GM12892 (cell line): ENCODE measurements around the gene SRC.

ENCODE experiments used
- DNase-seq: peaks from one replicate; pipeline ENCODE4 v3.0.0; 2011; ENCODE audit not compliant: insufficient read length
- FAIRE-seq: peaks from 2 replicates; lab custom pipeline; 2011; peaks lifted over from hg19 to GRCh38; lab: Jason Lieb, UNC
- POLR2A ChIP-seq: IDR thresholded peaks from 2 replicates; pipeline ENCODE4 v1.6.1; 2011; ENCODE audit warnings: low read depth, low read length, control low read depth
- POLR2AphosphoS5 ChIP-seq: IDR thresholded peaks from 2 replicates; pipeline ENCODE4 v1.6.1; 2011; ENCODE audit warnings: low read depth, low read length, control low read depth
- TAF1 ChIP-seq: IDR thresholded peaks from 2 replicates; pipeline ENCODE4 v1.6.1; 2011; ENCODE audit warnings: low read depth, mild to moderate bottlenecking, control low read depth, low read length, borderline replicate concordance

The SRC gene

DNA sequence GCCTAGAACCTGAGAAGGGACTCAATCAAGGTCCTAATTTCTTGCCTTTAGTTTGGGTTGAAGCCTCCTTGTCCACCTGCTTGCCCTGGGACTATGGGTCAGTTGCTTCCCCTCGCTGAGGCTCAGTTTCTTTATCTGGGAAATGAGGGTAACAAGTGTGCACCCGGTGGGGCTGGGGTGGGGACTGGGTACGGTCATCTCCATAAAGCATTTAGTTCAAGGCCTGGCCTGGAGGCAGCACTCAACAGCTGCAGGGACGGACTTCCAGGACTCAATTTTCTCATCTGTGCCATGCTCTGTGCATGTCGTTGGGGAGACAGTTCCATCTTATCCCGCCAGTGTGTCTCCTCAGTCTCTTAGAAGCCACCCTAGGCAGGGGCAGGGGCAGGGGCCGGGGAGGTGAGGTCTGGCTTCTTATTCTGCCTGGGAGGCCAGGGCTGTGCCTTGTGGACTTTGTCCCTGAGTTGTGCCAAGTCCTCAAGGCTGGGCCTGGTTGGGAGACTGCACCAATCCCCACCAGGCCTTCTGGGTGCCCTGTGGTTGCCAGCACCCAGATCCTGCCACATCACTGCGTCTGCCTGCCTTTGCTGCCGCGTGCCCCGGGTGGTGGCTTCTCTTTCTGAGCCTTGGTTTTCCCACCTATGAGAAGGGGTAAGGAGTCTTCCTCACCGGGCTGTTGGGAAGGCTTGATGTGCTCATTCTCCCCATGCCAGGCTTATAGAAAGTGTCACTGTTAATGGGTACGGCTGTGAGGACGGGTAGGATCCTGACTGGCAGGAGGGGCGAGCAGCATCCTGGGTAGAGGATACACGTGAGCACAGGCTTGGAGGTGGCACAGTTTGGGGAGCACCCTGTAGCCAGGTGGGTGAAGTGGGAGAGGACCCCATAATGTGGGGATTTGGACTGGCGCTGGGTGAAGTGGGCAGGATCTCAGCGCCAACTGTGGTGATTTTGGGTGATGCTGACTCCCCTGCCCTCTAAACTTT lies 8.6 kb downstream of the SRC start:
- no peak for FAIRE-seq
- no peak for DNase-seq
- TF ChIP-seq POLR2AphosphoS5 (no peak), POLR2A (no peak; the same call in 1 of the 2 replicates)

DNA sequence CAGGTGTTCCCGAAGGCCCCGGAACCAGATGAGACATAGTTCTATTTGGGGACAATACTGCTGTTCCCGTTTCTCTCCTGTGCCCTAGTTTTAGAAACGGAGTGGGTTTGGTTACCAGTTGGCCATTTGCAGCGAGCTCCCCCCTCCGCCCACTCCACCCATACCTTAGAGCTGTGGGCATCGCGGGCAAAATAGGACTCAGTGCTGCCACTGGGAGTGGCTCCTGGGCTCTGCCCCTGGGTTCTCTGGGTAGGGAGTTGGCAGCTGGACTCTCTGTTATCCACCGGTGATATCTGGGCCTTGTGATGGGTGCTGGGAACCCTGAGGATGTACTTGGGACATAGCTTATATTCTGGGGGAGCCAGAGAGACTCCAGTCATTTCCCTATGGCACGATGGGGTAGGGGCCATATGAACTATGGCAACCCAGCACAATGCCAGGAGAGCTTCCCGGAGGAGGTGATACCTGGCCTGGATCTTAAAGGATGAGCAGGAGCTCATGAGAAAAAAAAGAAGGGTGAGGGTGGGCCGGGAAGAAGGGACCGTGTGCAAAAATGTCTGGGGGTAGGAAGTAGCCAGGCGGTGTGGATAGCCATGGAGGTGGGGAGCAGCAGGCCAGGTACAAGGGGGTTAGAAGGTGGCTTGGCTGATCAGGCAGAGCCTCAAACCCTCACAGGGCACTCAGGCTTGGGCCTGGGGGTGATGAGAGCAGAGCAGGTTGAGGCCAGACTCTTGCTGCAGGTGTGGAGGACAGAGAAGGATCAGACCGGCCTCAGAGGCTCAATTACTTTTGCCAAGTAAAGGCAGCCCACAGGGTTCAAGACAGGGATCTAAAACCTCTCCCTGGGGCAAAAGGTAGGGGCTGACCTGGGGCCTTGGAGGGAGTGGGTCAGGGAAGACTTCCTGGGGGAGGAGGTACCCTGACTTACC lies 9.6 kb downstream of the SRC start:
- no peak for FAIRE-seq
- no peak for DNase-seq
- TF ChIP-seq POLR2A (no peak), TAF1 (no peak), POLR2AphosphoS5 (no peak)

DNA sequence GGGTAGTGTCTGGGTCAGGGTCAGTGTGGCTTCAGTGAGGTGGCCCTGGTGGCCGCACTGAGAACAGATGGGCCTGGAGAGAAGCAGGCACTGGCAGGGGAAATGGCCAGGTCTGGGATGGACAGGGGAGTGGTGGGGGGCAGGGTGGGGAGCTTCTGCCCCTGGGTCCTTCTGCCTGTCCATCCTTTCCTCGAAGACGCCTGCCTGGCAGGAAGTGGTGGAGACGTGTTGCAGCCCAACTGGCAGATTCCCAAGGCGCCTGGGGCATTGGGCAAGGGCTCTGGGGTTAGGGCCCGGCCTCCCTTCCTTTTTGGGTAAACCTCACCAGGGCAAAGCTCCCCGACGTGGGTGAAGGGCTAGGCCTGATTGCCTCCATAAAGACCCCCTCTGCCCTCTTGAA lies 10.4 kb downstream of the SRC start:
- DNase-seq (no peak), FAIRE-seq (no peak)
- TF ChIP-seq POLR2A (no peak), POLR2AphosphoS5 (no peak), TAF1 (no peak)

DNA sequence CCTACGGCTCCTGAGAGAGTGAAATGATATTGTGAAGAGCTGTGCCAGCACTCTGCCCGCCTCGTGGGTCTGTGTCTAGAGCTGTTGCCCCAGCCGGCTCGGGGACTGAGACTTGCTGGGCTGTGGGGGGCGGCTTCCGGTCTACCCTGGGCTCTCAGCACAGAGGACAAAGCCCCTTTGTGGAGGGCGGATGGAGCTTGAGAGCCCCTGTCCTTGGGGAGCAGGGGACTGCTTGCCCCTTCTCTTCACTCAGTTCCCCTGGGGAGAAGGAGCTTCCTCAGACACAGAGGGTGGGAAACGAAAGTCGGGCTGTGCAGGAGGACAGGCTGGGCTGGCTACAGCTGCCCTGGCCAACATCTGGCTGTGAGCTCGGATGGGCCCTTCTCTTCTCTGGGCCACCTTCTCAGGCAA lies 11.0 kb downstream of the SRC start:
- FAIRE-seq (no peak), DNase-seq (no peak)
- TF ChIP-seq POLR2AphosphoS5, result no peak
- TF ChIP-seq TAF1, result no peak
- no peak for TF ChIP-seq POLR2A

DNA sequence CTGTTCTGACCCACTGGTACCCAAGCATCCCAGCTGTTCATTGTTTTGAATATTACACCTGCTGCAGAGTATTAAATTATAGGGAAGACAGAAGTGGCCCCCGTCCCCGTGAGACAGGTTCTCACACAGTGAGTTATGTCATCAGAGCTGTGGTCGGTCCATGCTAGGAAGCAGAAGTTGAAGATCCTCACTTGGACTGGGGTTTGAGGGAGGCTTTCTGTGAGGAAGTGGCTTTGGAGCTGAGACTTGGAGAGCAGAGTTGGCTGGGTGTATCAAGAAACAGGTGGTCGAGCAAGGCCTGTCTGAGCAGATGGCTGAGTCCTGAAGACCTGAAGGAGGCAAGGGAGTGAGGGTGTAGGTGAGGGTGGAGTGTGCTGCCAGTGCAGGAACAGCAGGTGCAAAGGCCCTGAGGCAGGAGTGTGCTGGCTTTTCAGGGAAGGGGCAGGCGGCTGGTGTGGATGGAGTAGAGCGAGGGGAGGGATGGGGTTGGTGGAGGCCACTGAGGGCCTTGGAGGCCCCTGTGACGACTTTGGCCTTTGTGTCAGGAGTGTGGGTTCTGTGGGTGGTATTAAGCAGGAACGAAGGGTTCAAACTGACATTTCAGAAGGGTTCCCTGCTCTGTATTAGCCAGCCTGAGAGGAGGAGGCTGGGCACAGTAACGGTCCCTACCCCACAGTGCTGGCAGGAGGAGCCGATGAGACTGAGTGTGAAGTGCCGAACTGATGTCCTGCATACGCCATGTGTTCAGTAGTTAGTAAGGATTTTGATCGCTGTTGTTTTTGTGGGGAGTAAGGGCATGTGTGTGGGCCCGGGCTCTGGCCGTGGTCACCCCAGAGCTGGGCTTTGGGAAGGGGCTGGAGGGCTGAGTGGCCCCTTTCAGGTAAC lies 11.8 kb downstream of the SRC start:
- FAIRE-seq (no peak), DNase-seq (no peak)
- no peak for TF ChIP-seq POLR2A
- no peak for TF ChIP-seq POLR2AphosphoS5
- TF ChIP-seq TAF1, result no peak

DNA sequence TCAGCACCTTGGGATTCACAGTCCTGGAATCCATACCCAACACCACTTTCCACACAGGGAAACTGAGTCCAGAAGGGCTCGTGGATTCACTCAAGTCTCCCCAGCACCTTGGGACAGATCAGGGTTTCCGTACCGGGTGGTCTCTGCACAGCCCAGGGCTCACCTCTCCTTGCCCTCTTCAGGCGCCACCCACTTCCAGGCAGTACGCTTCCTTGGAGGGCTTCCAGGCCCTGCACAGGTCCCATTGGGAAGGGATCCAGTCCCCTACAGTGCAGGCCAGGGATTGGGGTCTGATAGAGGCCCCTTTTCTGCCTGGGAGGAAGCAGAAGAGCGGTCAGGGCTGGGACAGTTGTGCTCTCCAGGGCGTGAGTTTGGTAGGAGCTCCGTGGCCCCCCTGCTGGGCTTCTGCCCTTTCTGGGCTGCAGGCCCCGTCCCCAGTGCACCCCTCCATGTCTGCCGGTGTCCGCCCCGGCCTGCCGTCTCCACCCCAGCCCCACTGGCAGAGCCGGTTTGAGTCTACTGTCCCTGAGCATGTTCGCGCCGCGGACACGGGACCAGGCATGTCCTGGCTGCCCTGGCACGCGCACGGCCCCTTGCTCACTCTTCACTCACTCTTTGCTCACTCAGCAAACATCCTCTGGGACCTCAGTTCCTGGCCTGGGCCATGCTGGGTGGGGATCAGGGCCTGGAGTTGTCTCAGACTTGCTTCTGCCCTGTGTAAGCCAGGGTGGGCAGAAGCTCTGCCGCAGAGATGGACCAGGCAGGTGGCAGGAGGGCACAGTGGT lies 12.6 kb downstream of the SRC start:
- DNase-seq (no peak), FAIRE-seq (no peak)
- TF ChIP-seq POLR2AphosphoS5, result no peak
- TF ChIP-seq TAF1, result no peak

DNA sequence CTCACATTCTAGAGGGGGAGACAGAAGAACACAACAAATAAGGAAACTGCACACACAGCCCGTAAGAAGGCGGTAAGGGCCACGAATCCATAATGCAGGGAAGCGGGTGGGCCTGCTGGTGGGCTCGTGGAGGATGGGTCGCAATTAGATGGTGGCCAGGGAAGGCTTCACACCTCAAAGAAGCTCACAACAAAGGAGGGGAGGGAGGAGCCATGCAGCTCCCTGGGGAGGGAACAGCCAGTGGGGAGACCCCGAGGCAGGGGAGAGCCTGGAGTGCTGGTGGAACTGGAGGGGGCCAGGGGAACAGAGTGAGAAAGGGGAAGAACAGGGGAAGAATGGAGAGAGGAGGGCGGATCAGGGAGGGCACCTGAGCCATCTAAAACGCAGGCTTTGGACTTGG lies 13.4 kb downstream of the SRC start:
- FAIRE-seq (no peak), DNase-seq (no peak)
- no peak for TF ChIP-seq POLR2AphosphoS5
- no peak for TF ChIP-seq POLR2A

DNA sequence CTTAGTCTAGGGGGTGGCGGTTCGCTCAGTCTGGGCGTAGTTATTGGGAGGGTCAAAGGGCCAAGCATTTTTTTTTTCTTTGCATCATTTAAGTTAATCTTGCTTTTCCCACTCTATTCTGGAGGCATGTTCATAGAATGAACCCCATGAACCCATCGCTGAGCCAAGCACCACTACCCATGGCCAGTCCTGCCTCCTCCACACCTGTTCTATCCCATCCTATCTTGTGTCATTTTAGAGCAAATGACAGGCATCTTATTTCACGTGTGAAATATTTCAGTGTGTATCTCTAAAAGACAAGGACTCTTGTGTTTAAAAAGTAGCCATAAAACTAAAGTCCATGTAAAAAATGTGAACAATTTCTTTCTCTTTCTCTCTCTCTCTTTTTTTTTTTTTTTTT lies 13.9 kb downstream of the SRC start:
- DNase-seq, result no peak
- FAIRE-seq, result no peak
- TF ChIP-seq TAF1 (no peak), POLR2AphosphoS5 (no peak), POLR2A (no peak)

DNA sequence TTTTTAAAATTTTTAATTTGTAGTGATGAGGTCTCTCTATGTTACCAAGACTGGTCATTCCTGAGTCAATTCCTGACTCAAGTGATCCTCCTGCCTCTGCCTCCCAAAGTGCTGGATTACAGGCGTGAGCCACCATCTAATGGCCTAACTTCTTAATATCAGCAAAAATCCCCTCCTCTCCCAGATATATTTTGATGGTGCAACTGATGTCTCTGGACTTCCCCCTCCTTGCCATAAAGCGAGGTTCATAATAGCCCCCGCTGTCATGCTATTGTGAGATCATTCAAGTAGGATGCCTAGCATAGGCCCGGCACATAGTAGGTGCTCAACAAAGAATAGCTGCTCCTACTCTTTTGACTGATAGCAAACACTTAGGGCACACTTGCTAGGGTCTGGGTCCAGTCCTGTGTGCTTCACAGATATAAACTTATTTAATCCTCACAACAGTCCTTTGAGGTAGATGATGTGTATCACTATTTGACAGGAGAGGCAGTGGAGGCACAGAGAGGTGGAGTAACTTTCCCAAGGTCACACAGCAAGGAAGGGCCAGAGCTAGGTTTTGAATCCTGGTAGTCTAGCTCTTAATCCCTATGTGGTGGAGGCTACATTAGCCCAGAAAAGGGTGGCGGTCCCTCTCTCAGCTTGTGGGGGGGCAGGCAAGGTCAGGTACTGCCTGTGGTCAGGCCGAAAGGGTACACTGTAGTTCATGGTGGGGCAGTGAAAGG lies 14.6 kb downstream of the SRC start:
- TF ChIP-seq POLR2AphosphoS5 (no peak), POLR2A (no peak), TAF1 (no peak)
- FAIRE-seq, result peak; percentile 9
- DNase-seq, result no peak
